ENCODE data around the gene PACRG. TPM values are rescaled to one million over a fixed set of nuclear protein-coding genes. Genes with fewer than 3 reads are reported as not detected.

PACRG gene
- polyA plus RNA-seq, 1 of the 3 experiments (the other 2 are of a cell fraction), result 0.56 TPM

- WGBS (ENCODE audit: low lambda C conversion rate), result 60% methylated on average over 2 of the region's 2 CpGs
- Histone ChIP-seq H3K9ac (no peak overlapping the region), H2AFZ (ENCODE audit: low read depth) (no peak overlapping the region), H4K20me1 (ENCODE audit: insufficient read depth) (no peaks in the 10 kb centered on the region), H3F3A (replicated peaks; ENCODE audit: insufficient read depth) (no peaks in the 10 kb centered on the region), H3K9me3 (no peaks in the 10 kb centered on the region), H3K4me1 (ENCODE audit: control insufficient read depth in 1 of 2, insufficient read depth in 2 of 2, low read depth in 1 of 2, low read length in 1 of 2) (peaks cover 0 to 3% of the 10 kb centered on the region in 2 experiments; a peak in 1 of 4 replicates), H3K4me3 (ENCODE audit: low read depth in 2 of 2, low read length in 1 of 2) (no peak overlapping the region), H3K79me2 (ENCODE audit: insufficient read depth) (no peaks in the 10 kb centered on the region), H3K9me2 (no peaks in the 10 kb centered on the region), H3K27me3 (ENCODE audit: insufficient read depth) (no peaks in the 10 kb centered on the region), H3K4me2 (no peak overlapping the region), H3K36me3 (replicated peaks in 1 of 2; ENCODE audit: control insufficient read depth in 1 of 2, insufficient read depth in 2 of 2, low read length in 1 of 2) (no peaks in the 10 kb centered on the region), H3K27ac (ENCODE audit: low read depth in 2 of 2, low read length in 1 of 2) (no peak overlapping the region)
- POLR2A ChIA-PET, result no interaction called here
- TF ChIP-seq POLR2AphosphoS5 (IDR thresholded peaks at IDR 0.05; ENCODE audit: low read depth, low read length) (no peak), RFX5 (IDR thresholded peaks at IDR 0.05; ENCODE audit: low read length) (no peak), USF2 (IDR thresholded peaks at IDR 0.05; ENCODE audit: borderline replicate concordance, low read depth, low read length) (no peak), EZH2phosphoT487 (IDR thresholded peaks at IDR 0.05; ENCODE audit: borderline replicate concordance, low read depth) (no peak), EP300 (IDR thresholded peaks at IDR 0.05; ENCODE audit: borderline replicate concordance in 1 of 2, low read depth in 1 of 2, low read length in 1 of 2) (no peak), FOXJ3 (CRISPR knock-in tag; IDR thresholded peaks at IDR 0.05) (no peak), JUND (IDR thresholded peaks at IDR 0.05) (no peak), USF1 (IDR thresholded peaks at IDR 0.05; ENCODE audit: borderline replicate concordance, low read depth) (no peak), GATA2 (CRISPR knock-in tag; IDR thresholded peaks at IDR 0.05) (no peak), PBX3 (IDR thresholded peaks at IDR 0.05) (no peak), NFIC (IDR thresholded peaks at IDR 0.05; ENCODE audit: borderline replicate concordance) (no peak), CHD2 (IDR thresholded peaks at IDR 0.05; ENCODE audit: low read length, partially characterized antibody) (no peak), TAF1 (IDR thresholded peaks at IDR 0.05; ENCODE audit: borderline replicate concordance, low read depth, low read length) (no peak), SIN3A (IDR thresholded peaks at IDR 0.05; ENCODE audit: borderline replicate concordance, low read depth, low read length) (no peak), MXI1 (IDR thresholded peaks at IDR 0.05; ENCODE audit: low read depth, low read length) (no peak), ELF1 (IDR thresholded peaks at IDR 0.05) (no peak), REST (IDR thresholded peaks at IDR 0.05; ENCODE audit: low read depth, low read length) (no peak)
- DNase-seq, result no peak
- CTCF ChIA-PET, result no interaction called here
Observed at GRCh38 chr6:163237110-163237509, 509.3 kb downstream of the PACRG start.
